NB4 (cell line): ENCODE data around the gene MCM5.

Experiments
- MYC ChIP-seq: IDR thresholded peaks from 2 replicates; pipeline ENCODE4 v1.6.1; 2011; ENCODE audit warnings: low read depth, low read length
- POLR2A ChIP-seq: IDR thresholded peaks from 2 replicates; pipeline ENCODE4 v1.6.1; 2011; ENCODE audit warnings: mild to moderate bottlenecking; ENCODE audit not compliant: insufficient read length; ENCODE audit errors: extremely low read depth
- TF ChIP-seq, protein P1 (sequence below): IDR thresholded peaks from one replicate; pipeline ENCODE4 v1.5.1; 2012; ENCODE audit warnings: low read depth, low read length

DNA sequence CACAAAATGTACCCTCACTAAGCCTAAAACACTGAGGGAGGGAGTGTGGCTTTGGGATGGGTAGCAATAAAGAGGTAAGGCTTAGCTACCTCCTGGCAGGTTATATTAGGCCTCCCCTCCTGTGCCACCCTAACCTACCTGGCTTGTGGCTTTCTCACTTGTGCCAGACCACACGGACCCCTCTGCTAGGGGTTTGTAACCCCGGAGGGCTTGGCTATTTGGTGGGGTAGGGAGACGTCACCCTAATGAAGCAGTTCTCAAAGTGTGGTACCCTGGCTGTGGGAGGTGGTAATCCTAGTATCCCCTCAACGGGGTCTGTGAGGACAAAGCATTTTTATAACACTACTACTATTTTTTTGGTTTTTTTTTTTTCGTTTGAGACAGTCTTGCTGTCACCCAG lies 9.0 kb upstream of the MCM5 start:
- TF ChIP-seq, protein P1, sequence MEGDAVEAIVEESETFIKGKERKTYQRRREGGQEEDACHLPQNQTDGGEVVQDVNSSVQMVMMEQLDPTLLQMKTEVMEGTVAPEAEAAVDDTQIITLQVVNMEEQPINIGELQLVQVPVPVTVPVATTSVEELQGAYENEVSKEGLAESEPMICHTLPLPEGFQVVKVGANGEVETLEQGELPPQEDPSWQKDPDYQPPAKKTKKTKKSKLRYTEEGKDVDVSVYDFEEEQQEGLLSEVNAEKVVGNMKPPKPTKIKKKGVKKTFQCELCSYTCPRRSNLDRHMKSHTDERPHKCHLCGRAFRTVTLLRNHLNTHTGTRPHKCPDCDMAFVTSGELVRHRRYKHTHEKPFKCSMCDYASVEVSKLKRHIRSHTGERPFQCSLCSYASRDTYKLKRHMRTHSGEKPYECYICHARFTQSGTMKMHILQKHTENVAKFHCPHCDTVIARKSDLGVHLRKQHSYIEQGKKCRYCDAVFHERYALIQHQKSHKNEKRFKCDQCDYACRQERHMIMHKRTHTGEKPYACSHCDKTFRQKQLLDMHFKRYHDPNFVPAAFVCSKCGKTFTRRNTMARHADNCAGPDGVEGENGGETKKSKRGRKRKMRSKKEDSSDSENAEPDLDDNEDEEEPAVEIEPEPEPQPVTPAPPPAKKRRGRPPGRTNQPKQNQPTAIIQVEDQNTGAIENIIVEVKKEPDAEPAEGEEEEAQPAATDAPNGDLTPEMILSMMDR: no peak
- TF ChIP-seq POLR2A (no peak), MYC (no peak)
